GM23338 (cell line): ENCODE measurements around the gene OR5F1. TPM values are rescaled to one million over a fixed set of nuclear protein-coding genes. Genes with fewer than 3 reads are reported as not detected.

Experiments used
- polyA plus RNA-seq: library from polyadenylated mRNA; unstranded; fragments of >200 nt; fragmentation: Nextera tagmentation; extraction: Ambion mirVana; gene quantifications from 2 replicates; pipeline ENCODE4 v1.2.1, GENCODE V29; 2016
- total RNA-seq: library from RNA; depleted of rRNA; stranded (reverse); fragments of >200 nt; shearing (Covaris generic); gene quantifications from 2 replicates; pipeline ENCODE4 v1.2.3, GENCODE V29; 2014; rRNA removed

Gene OR5F1
- total and polyA plus RNA-seq, 2 experiments from 2014 or later = not detected

Other genes starting within 250 kb of the OR5F1 start
- gene OR5D13, start 221.2 kb downstream of the OR5F1 start, total RNA-seq = not detected in 2 replicates
- gene OR5D13, start 221.2 kb downstream of the OR5F1 start, polyA plus RNA-seq = not detected in 2 replicates
- gene OR5D14, start 199.1 kb downstream of the OR5F1 start, total RNA-seq = not detected in 2 replicates
- gene OR5D14, start 199.1 kb downstream of the OR5F1 start, polyA plus RNA-seq = not detected in 2 replicates
- gene OR5L1, start 183.3 kb downstream of the OR5F1 start, total RNA-seq = not detected in 2 replicates
- not detected in 2 replicates for gene OR5L1, start 183.3 kb downstream of the OR5F1 start, polyA plus RNA-seq
- gene OR5D18, start 175.0 kb downstream of the OR5F1 start, total RNA-seq = not detected in 2 replicates
- gene OR5D18, start 175.0 kb downstream of the OR5F1 start, polyA plus RNA-seq = not detected in 2 replicates
- gene OR5L2, start 167.4 kb downstream of the OR5F1 start, total RNA-seq = not detected in 2 replicates
- not detected in 2 replicates for gene OR5L2, start 167.4 kb downstream of the OR5F1 start, polyA plus RNA-seq
- not detected in 2 replicates for gene OR5D16, start 155.9 kb downstream of the OR5F1 start, total RNA-seq
- gene OR5D16, start 155.9 kb downstream of the OR5F1 start, polyA plus RNA-seq = not detected in 2 replicates
- not detected in 2 replicates for gene TRIM51, start 111.3 kb downstream of the OR5F1 start, total RNA-seq
- 0.14 and 0.21 TPM in 2 replicates for gene TRIM51, start 111.3 kb downstream of the OR5F1 start, polyA plus RNA-seq
- not detected in 2 replicates for gene OR5W2, start 80.0 kb downstream of the OR5F1 start, total RNA-seq
- not detected in 2 replicates for gene OR5W2, start 80.0 kb downstream of the OR5F1 start, polyA plus RNA-seq
- not detected in 2 replicates for gene OR5I1, start 58.2 kb downstream of the OR5F1 start, total RNA-seq
- not detected in 2 replicates for gene OR5I1, start 58.2 kb downstream of the OR5F1 start, polyA plus RNA-seq
- 0.10 and 0.58 TPM in 2 replicates for gene OR10AG1, start 24.7 kb downstream of the OR5F1 start, total RNA-seq
- 0.06 TPM in 1 of 2 replicates, not detected in the other for gene OR10AG1, start 24.7 kb downstream of the OR5F1 start, polyA plus RNA-seq
- gene OR5AS1, start 33.0 kb upstream of the OR5F1 start, total RNA-seq = not detected in 2 replicates
- gene OR5AS1, start 33.0 kb upstream of the OR5F1 start, polyA plus RNA-seq = not detected in 2 replicates
- not detected in 2 replicates for gene OR8I2, start 98.7 kb upstream of the OR5F1 start, total RNA-seq
- not detected in 2 replicates for gene OR8I2, start 98.7 kb upstream of the OR5F1 start, polyA plus RNA-seq
- not detected in 2 replicates for gene OR8H2, start 109.1 kb upstream of the OR5F1 start, total RNA-seq
- not detected in 2 replicates for gene OR8H2, start 109.1 kb upstream of the OR5F1 start, polyA plus RNA-seq
- not detected in 2 replicates for gene OR8H3, start 127.7 kb upstream of the OR5F1 start, total RNA-seq
- not detected in 2 replicates for gene OR8H3, start 127.7 kb upstream of the OR5F1 start, polyA plus RNA-seq
- not detected in 2 replicates for gene OR8J3, start 145.6 kb upstream of the OR5F1 start, total RNA-seq
- not detected in 2 replicates for gene OR8J3, start 145.6 kb upstream of the OR5F1 start, polyA plus RNA-seq
- not detected in 2 replicates for gene OR8K5, start 165.7 kb upstream of the OR5F1 start, total RNA-seq
- not detected in 2 replicates for gene OR8K5, start 165.7 kb upstream of the OR5F1 start, polyA plus RNA-seq
- not detected in 2 replicates for gene OR5J2, start 182.0 kb upstream of the OR5F1 start, total RNA-seq
- gene OR5J2, start 182.0 kb upstream of the OR5F1 start, polyA plus RNA-seq = not detected in 2 replicates
- gene OR5T2, start 239.6 kb upstream of the OR5F1 start, total RNA-seq = not detected in 2 replicates
- gene OR5T2, start 239.6 kb upstream of the OR5F1 start, polyA plus RNA-seq = not detected in 2 replicates